Measurements from ENCODE around the gene PPP1R3A.
"Not testable (repeated sequence)": the region's sequence is repeated elsewhere in the genome, so short reads cannot be mapped to it uniquely, and the experiment has no call there.

Gene PPP1R3A

GRCh38 chr7:113918946-113919345 is at the start of gene PPP1R3A:
PPP1R3A (minus strand) TSS chr7:113919009; CDS start chr7:113918996, 13 bp downstream.
- no peak for DNase-seq

- no peak for DNase-seq
Measured at GRCh38 chr7:113963356-113963755, 44.5 kb upstream of the PPP1R3A start.

- DNase-seq = no peak
Measured at GRCh38 chr7:113959910-113960309, 41.1 kb upstream of the PPP1R3A start.

GRCh38 chr7:113955157-113955556 is 36.3 kb upstream of the PPP1R3A start:
- DNase-seq = no peak

- no peak for DNase-seq
Measured at GRCh38 chr7:113953553-113953952, 34.7 kb upstream of the PPP1R3A start.

- no peak for DNase-seq
Measured at GRCh38 chr7:113945018-113945938, 26.5 kb upstream of the PPP1R3A start.

GRCh38 chr7:113936982-113937381 is 18.2 kb upstream of the PPP1R3A start:
- DNase-seq = no peak

- DNase-seq = no peak
Measured at GRCh38 chr7:113936535-113936934, 17.7 kb upstream of the PPP1R3A start.

GRCh38 chr7:113929389-113929788 is 10.6 kb upstream of the PPP1R3A start:
- DNase-seq = not testable (repeated sequence)

- DNase-seq = no peak
Measured at GRCh38 chr7:113928112-113928511, 9.3 kb upstream of the PPP1R3A start.

- DNase-seq = no peak
Measured at GRCh38 chr7:113922049-113922448, 3.2 kb upstream of the PPP1R3A start.

- no peak for DNase-seq
Measured at GRCh38 chr7:113921363-113921762, 2.6 kb upstream of the PPP1R3A start.

GRCh38 chr7:113917840-113918239 is 969 bp downstream of the PPP1R3A start:
- no peak for DNase-seq

GRCh38 chr7:113915956-113916355 is 2.9 kb downstream of the PPP1R3A start:
- no peak for DNase-seq

- no peak for DNase-seq
Measured at GRCh38 chr7:113912876-113913275, 5.9 kb downstream of the PPP1R3A start.

- DNase-seq = no peak
Measured at GRCh38 chr7:113907617-113908016, 11.2 kb downstream of the PPP1R3A start.

GRCh38 chr7:113904521-113904920 is 14.3 kb downstream of the PPP1R3A start:
- DNase-seq = no peak

- no peak for DNase-seq
Measured at GRCh38 chr7:113892818-113893217, 26.0 kb downstream of the PPP1R3A start.

- DNase-seq = no peak
Measured at GRCh38 chr7:113891828-113892227, 27.0 kb downstream of the PPP1R3A start.

- no peak for DNase-seq
Measured at GRCh38 chr7:113891031-113891350, 27.8 kb downstream of the PPP1R3A start.

- no peak for DNase-seq
Measured at GRCh38 chr7:113890331-113891030, 28.3 kb downstream of the PPP1R3A start.

GRCh38 chr7:113883096-113883495 is 35.7 kb downstream of the PPP1R3A start:
- DNase-seq = no peak

- DNase-seq = no peak
Measured at GRCh38 chr7:113880559-113880958, 38.2 kb downstream of the PPP1R3A start.

- no peak for DNase-seq
Measured at GRCh38 chr7:113878394-113878992, 40.3 kb downstream of the PPP1R3A start.

All from stimulated activated CD4-positive, alpha-beta T cell treated with anti-CD3 and anti-CD28 coated beads, Interleukin-2, amount 100 ng/mL, for 48 hours (primary cell).